Upper lobe of left lung (tissue), 4 donors: Measurements from ENCODE around the gene COG5.

Experiments
- EP300 ChIP-seq, 4 donors: sonication (generic); formaldehyde crosslinking; IDR thresholded peaks; one replicate each; pipeline ENCODE4 v1.5.1; 2017; ENCODE audit warnings: antibody characterized with exemption in 4 of 4, control low read depth in 2 of 4
- POLR2A ChIP-seq, 4 donors: fragments of 450-650 bp; IDR thresholded peaks; one replicate each; pipeline ENCODE4 v1.5.1; 2016 to 2017; ENCODE audit warnings: antibody characterized with exemption in 4 of 4, mild to moderate bottlenecking in 2 of 4
- TF ChIP-seq, protein P1 (sequence below), 6 experiments: fragments of 450-650 bp in 4 of 6; fragments of 200-600 bp in 2 of 6; sonication (generic) in 2 of 6; IDR thresholded peaks; one replicate each; pipeline ENCODE4 v1.5.1; 2016 to 2019; ENCODE audit warnings: antibody characterized with exemption in 6 of 6

DNA sequence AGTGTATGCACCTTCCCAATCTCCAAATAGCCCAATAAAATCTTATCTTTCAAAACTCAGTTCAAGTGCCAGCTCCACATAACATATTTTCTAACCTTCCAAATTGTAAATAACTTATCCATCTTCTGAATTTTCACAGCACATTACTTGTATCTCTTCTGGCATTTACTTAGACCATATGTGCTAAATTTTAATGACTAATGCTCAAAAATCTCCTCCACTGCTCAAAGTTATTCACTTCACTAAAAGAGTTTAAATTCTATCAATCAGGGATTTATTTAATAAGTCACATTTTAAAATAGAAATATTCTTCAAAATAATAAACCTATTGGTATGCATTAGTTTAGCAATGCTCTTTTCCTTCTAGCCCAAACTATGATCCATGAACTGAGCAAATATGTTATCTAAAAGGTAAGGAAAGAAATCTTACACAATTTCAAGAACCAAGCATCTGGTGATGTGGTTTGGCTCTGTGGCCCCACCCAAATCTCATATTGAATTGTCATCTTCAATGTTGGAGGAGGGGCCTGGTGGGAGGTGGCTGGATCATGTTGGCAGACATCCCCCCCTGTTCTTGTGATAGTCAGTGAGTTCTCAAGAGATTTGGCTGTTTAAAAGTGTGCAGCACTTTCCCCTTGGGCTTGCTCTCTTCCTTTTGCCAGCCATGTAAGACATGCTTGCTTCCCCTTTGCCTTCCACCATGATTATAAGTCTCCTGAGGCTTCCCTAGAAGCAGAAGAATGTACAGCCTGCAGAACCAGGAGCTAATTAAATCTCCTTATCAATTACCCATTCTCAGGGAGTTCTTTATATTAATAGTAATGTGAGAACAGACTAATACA lies 121.9 kb downstream of the COG5 start:
- TF ChIP-seq, protein P1, sequence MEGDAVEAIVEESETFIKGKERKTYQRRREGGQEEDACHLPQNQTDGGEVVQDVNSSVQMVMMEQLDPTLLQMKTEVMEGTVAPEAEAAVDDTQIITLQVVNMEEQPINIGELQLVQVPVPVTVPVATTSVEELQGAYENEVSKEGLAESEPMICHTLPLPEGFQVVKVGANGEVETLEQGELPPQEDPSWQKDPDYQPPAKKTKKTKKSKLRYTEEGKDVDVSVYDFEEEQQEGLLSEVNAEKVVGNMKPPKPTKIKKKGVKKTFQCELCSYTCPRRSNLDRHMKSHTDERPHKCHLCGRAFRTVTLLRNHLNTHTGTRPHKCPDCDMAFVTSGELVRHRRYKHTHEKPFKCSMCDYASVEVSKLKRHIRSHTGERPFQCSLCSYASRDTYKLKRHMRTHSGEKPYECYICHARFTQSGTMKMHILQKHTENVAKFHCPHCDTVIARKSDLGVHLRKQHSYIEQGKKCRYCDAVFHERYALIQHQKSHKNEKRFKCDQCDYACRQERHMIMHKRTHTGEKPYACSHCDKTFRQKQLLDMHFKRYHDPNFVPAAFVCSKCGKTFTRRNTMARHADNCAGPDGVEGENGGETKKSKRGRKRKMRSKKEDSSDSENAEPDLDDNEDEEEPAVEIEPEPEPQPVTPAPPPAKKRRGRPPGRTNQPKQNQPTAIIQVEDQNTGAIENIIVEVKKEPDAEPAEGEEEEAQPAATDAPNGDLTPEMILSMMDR (IDR thresholded peaks at IDR 0.05) = no peak
- TF ChIP-seq POLR2A (IDR thresholded peaks at IDR 0.05) = no peak
- TF ChIP-seq EP300 (IDR thresholded peaks at IDR 0.05) = no peak
